Measurements from ENCODE around the gene FLRT3.

DNA sequence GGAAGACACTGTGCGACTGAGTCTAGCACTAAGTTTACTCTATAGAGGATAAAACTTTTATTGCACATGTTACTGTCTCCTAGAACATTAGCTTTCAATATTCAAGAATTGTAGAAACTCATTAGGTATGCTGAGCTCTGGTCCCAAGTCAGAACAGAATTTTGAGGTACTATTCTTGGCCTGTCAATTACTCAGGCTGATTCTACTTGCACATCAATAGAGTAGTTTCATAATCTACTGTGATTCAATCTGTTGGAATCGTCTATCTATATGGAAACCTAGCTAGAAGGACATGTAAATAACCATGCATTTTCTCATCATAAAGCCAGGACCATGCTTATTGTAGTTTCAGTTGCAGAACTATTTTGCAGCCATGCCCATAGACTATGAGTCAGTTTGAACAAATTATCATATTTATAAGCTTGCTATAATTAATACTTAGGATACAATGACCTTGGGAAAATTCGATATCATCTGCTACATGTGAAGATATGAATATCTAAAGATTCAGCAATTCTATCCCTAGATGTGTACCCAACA, 41.6 kb downstream of the FLRT3 start:
- TF ChIP-seq JUNB (IDR thresholded peaks at IDR 0.05; ENCODE audit: unreplicated experiment) (no peak), POLR2AphosphoS5 (IDR thresholded peaks at IDR 0.05; ENCODE audit: low read depth) (no peak), EZH2phosphoT487 (IDR thresholded peaks at IDR 0.05; ENCODE audit: unreplicated experiment) (no peak), EZH2 (IDR thresholded peaks at IDR 0.05; ENCODE audit: low read depth, unreplicated experiment) (no peak), ZNF114 (CRISPR knock-in tag; IDR thresholded peaks at IDR 0.05) (no peak), CREB1 (CRISPR knock-in tag; IDR thresholded peaks at IDR 0.05; ENCODE audit: low read depth) (no peak), NANOG (IDR thresholded peaks at IDR 0.05; ENCODE audit: borderline replicate concordance) (no peak)
- TF ChIP-seq, protein P1, sequence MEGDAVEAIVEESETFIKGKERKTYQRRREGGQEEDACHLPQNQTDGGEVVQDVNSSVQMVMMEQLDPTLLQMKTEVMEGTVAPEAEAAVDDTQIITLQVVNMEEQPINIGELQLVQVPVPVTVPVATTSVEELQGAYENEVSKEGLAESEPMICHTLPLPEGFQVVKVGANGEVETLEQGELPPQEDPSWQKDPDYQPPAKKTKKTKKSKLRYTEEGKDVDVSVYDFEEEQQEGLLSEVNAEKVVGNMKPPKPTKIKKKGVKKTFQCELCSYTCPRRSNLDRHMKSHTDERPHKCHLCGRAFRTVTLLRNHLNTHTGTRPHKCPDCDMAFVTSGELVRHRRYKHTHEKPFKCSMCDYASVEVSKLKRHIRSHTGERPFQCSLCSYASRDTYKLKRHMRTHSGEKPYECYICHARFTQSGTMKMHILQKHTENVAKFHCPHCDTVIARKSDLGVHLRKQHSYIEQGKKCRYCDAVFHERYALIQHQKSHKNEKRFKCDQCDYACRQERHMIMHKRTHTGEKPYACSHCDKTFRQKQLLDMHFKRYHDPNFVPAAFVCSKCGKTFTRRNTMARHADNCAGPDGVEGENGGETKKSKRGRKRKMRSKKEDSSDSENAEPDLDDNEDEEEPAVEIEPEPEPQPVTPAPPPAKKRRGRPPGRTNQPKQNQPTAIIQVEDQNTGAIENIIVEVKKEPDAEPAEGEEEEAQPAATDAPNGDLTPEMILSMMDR (conservative IDR thresholded peaks at IDR 0.05; ENCODE audit: low read depth in 2 of 2), result no peak
- TF ChIP-seq, protein P2, sequence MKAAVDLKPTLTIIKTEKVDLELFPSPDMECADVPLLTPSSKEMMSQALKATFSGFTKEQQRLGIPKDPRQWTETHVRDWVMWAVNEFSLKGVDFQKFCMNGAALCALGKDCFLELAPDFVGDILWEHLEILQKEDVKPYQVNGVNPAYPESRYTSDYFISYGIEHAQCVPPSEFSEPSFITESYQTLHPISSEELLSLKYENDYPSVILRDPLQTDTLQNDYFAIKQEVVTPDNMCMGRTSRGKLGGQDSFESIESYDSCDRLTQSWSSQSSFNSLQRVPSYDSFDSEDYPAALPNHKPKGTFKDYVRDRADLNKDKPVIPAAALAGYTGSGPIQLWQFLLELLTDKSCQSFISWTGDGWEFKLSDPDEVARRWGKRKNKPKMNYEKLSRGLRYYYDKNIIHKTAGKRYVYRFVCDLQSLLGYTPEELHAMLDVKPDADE (IDR thresholded peaks at IDR 0.05), result no peak
- TF ChIP-seq, protein P3, sequence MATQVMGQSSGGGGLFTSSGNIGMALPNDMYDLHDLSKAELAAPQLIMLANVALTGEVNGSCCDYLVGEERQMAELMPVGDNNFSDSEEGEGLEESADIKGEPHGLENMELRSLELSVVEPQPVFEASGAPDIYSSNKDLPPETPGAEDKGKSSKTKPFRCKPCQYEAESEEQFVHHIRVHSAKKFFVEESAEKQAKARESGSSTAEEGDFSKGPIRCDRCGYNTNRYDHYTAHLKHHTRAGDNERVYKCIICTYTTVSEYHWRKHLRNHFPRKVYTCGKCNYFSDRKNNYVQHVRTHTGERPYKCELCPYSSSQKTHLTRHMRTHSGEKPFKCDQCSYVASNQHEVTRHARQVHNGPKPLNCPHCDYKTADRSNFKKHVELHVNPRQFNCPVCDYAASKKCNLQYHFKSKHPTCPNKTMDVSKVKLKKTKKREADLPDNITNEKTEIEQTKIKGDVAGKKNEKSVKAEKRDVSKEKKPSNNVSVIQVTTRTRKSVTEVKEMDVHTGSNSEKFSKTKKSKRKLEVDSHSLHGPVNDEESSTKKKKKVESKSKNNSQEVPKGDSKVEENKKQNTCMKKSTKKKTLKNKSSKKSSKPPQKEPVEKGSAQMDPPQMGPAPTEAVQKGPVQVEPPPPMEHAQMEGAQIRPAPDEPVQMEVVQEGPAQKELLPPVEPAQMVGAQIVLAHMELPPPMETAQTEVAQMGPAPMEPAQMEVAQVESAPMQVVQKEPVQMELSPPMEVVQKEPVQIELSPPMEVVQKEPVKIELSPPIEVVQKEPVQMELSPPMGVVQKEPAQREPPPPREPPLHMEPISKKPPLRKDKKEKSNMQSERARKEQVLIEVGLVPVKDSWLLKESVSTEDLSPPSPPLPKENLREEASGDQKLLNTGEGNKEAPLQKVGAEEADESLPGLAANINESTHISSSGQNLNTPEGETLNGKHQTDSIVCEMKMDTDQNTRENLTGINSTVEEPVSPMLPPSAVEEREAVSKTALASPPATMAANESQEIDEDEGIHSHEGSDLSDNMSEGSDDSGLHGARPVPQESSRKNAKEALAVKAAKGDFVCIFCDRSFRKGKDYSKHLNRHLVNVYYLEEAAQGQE (IDR thresholded peaks at IDR 0.05; ENCODE audit: unreplicated experiment), result no peak
